Dedifferentiated amniotic fluid mesenchymal stem cell (primary cell): ENCODE results near the gene WNT7A.

ENCODE experiments used
- DNase-seq: peaks from one replicate; pipeline ENCODE4 v3.0.0-alpha.2; 2016; ENCODE audit errors: extremely low spot score

Gene WNT7A

DNA sequence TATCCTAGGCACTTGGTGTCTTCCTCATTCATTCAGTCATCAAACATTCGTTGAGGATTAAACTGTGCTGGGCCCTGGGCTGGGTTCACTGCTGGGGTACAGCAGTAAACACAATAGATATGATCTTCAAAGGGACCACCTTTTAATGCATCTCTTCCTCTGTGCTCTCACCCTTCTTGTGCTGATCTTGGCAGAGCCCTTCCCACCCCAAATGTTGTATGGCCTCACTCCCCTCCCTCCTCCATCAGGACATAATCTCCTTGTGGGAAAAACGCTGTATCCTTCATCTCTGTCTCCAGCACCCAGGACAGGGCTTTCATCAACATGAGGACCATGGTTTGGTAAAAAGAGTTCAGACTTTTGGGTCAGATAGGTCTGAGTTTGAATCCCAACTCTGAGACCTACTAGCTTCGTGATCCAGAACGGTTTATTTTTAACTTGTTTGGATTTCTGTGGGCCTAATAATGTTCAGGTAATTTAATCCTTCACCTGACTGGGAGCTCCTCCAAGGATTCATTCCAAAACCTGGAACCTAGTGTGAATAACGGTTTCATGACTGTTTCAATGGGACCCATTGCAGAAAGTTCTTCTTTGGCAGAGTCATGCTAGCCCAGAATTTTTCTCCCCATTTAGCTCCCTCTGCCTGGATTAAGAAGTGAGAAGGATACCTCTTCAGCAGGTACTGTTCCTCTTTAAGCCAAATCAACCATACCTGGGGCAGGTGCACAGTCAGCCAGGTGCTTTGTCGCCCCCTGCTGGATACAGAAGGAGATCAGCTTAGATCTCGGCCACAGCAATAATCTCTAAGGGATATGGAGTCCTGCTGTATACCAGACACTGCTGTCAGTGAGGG, 5.2 kb upstream of the WNT7A start:
- DNase-seq = no peak

GRCh38 chr3:13883681-13884080, 3.8 kb upstream of the WNT7A start:
- DNase-seq = no peak

DNA sequence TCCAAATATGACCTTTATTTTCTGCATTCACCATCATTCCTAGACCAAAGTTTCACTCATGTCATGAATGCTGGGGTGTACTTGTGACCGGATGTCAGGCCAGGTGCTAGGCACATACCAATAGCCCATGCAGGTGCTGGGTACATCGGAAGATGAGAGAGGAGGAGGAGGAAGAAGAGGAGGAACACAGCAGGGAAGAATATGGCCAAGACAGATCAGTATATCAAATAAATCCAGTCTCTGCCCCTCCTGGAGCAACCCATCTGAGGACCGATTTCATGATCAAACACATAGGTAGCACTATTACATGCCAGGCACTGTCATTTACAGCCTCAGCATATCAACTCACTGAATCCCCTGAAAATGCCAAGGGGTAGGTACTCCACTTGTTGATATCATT, 3.0 kb upstream of the WNT7A start:
- no peak for DNase-seq

- no peak for DNase-seq
Measured at GRCh38 chr3:13881536-13882410, 1.9 kb upstream of the WNT7A start.

GRCh38 chr3:13880811-13881156, 913 bp upstream of the WNT7A start:
- DNase-seq = no peak

- no peak for DNase-seq
Measured at GRCh38 chr3:13879102-13879945, 547 bp downstream of the WNT7A start.

GRCh38 chr3:13878281-13879101, 1.4 kb downstream of the WNT7A start:
- no peak for DNase-seq

- no peak for DNase-seq
Measured at GRCh38 chr3:13877911-13878280, 2.0 kb downstream of the WNT7A start.

- DNase-seq = no peak
Measured at GRCh38 chr3:13876451-13877100, 3.3 kb downstream of the WNT7A start.

GRCh38 chr3:13874891-13875290, 5.0 kb downstream of the WNT7A start:
- no peak for DNase-seq

- DNase-seq = no peak
Measured at GRCh38 chr3:13873818-13874217, 6.1 kb downstream of the WNT7A start.

DNA sequence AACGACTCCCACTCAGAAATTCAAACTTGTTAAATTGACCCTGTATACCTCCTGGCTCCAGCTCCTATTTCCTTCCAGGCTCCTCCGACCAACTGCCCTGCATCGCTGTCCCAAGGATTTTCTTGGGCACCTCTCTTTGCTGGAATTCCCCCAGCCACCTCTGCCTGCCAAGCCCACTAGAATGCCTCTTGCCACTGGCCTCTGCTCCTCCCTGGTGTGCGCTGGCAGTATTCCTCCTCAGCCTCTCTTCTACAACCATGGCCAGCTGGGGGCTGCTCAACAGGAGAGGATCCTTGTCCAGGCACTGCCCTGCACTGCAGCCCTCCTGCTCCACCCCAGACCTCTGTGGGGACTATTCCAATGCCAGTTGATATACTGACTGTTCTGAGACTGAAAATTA, 7.4 kb downstream of the WNT7A start:
- DNase-seq = no peak

GRCh38 chr3:13871791-13872190, 8.1 kb downstream of the WNT7A start:
- no peak for DNase-seq

- no peak for DNase-seq
Measured at GRCh38 chr3:13870902-13871301, 9.0 kb downstream of the WNT7A start.

- DNase-seq = no peak
Measured at GRCh38 chr3:13869761-13870343, 10.0 kb downstream of the WNT7A start.

- no peak for DNase-seq
Measured at GRCh38 chr3:13868844-13869724, 10.8 kb downstream of the WNT7A start.

DNA sequence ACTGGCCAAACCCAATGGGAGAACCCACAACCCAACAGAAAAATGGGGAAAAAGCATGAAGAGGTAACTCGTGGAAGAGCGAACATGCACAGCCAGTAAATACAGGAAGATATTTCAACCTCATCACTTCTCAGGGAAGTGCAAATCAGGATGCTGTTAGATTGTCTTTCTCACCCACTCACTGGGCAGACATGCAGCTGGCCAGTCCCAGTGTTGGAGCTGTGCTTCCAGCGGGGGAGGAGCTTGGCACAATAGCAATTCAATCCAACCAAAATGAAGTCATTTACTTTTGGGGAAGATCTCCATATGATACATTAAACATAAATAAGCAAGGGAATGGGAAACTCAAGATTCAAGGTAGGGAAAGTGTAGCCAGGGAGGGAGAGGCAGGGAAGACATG, 12.1 kb downstream of the WNT7A start:
- DNase-seq = no peak

DNA sequence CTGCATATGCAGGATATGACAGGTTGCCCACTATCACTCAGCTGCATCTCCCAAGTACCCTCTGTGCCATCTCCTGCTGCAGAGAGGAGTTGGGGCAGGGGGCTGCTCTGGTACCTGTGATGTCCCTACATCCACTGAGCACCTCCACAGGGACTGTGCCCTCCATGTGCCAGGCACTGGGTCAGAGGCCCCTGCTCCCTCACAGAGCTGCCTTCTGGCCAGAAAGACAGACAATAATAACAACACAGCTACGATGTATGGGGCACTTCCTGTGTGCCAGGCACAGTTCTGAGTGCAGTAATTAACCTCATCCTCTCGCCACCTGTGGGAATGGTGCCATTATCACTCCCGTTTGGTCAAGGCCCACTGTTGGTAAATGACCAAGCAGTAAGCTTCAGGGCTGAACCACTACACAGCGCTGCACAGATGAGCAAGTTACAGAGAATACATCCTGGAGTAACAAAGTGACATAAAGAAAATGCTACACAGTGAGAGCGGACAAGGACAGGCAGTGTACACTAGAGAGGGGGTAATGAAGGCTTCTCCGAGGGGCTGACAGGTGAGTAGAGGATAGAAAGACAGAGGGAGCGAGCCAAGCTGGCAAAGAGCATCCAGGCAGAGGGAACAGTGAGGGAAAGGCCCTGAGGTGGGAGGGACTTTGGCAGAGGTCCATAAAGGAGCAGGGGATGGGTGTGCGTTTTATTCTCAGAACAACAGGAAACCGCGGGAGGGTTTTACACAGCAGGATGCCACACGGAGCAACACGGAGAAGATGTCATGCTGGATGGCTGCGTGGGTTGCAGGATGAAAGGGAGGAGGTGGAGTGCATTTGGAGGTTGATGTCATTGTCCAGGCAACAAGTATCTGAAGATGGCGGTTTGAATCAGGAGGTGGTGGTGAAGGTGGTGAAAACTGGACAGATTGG, 13.6 kb downstream of the WNT7A start:
- DNase-seq = no peak
